Ovary (tissue), 3 donors: Measurements from ENCODE around the gene EYS.

Experiments
- EP300 ChIP-seq: sonication (generic); formaldehyde crosslinking; IDR thresholded peaks from one replicate; pipeline ENCODE4 v1.6.1; 2017; ENCODE audit warnings: antibody characterized with exemption
- POLR2A ChIP-seq: fragments of 450-650 bp; IDR thresholded peaks from one replicate; pipeline ENCODE4 v1.6.1; 2017; ENCODE audit warnings: antibody characterized with exemption, mild to moderate bottlenecking, moderate library complexity
- TF ChIP-seq, protein P1 (sequence below), 3 donors: fragments of 450-650 bp in 2 of 3; fragments of 200-600 bp in 1 of 3; IDR thresholded peaks; one replicate each; pipeline versions ENCODE4 v1.5.1 to v1.8.0; 2016 to 2022; ENCODE audit warnings: antibody characterized with exemption in 3 of 3, mild to moderate bottlenecking in 1 of 3
- donor health status: DM: no; HTN: no; CAD: no.

DNA sequence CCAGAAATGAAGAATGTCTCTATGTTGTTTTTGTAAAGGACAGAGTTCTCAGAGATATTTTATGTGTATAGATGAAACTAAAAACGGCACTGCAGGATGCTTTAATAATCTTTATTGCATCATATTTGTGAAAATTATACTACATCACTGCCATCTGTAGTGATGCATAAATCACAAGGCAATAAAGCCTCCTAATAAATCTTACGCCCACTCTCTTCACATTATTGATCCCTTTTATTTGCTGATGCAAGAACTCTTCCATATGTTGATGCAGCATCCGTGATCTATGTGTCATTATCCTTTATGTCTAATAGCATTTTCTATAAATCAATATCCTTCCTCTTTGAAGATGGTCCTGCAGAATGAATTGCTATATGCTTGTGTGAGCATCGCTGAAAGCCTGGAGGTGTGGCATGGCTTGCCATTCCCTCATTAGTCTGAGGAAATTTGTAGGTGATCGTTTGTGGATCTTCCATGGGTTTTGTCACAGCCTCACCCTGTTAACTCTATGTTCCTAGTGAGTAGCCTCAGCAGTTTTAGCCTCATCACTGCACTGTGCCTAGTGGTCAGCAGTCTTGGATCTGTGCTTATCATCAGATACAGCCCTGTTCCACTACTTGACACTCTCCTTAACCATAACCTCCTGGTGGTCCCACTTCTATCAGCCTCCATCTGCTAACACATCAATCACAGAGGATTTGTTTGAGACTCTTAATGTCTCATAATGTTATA is 983.5 kb downstream of the EYS start:
- TF ChIP-seq, protein P1, sequence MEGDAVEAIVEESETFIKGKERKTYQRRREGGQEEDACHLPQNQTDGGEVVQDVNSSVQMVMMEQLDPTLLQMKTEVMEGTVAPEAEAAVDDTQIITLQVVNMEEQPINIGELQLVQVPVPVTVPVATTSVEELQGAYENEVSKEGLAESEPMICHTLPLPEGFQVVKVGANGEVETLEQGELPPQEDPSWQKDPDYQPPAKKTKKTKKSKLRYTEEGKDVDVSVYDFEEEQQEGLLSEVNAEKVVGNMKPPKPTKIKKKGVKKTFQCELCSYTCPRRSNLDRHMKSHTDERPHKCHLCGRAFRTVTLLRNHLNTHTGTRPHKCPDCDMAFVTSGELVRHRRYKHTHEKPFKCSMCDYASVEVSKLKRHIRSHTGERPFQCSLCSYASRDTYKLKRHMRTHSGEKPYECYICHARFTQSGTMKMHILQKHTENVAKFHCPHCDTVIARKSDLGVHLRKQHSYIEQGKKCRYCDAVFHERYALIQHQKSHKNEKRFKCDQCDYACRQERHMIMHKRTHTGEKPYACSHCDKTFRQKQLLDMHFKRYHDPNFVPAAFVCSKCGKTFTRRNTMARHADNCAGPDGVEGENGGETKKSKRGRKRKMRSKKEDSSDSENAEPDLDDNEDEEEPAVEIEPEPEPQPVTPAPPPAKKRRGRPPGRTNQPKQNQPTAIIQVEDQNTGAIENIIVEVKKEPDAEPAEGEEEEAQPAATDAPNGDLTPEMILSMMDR (IDR thresholded peaks at IDR 0.05): no peak
- TF ChIP-seq POLR2A: no peak
- TF ChIP-seq EP300: no peak
